OCI-LY7 (cell line): ENCODE results near the gene CAP2. TPM values are rescaled to one million over a fixed set of nuclear protein-coding genes. Genes with fewer than 3 reads are reported as not detected.

Experiments used
- BruUV-seq: library from RNA; stranded (reverse); fragments of 400-500 nt; replicated peaks from 2 replicates; lab custom pipeline; 2021; lab: Mats Ljungman, UMichigan
- CTCF ChIA-PET: fragments of 300-600 bp; sonication (Branson Sonifier 250); formaldehyde crosslinking; loops from one replicate; lab custom pipeline; 2022; ENCODE audit warnings: antibody characterized with exemption; ENCODE audit not compliant: unreplicated experiment; lab: Charles Lee
- POLR2A ChIA-PET: fragments of 300-600 bp; sonication (Branson Sonifier 250); formaldehyde crosslinking; loops from one replicate; lab custom pipeline; 2022; ENCODE audit warnings: antibody characterized with exemption; lab: Charles Lee
- DNase-seq: peaks from one replicate; pipeline ENCODE4 v3.0.0-alpha.2; 2015; ENCODE audit warnings: low spot score
- H2AFZ ChIP-seq: fragments of 200-600 bp; sonication (generic), shearing (Covaris generic); 2 replicates; pipeline ENCODE4 v1.6.1; 2014; ENCODE audit warnings: mild to moderate bottlenecking, antibody characterized with exemption, low read length, moderate library complexity
- H3K27ac ChIP-seq: fragments of 200-600 bp; sonication (generic); 2 replicates; pipeline ENCODE4 v1.5.1; 2014; ENCODE audit warnings: mixed run types, low read depth, mild to moderate bottlenecking, moderate library complexity, low read length, inconsistent platforms; ENCODE audit not compliant: poor library complexity, severe bottlenecking
- H3K36me3 ChIP-seq: fragments of 200-600 bp; sonication (generic); 2 replicates; pipeline ENCODE4 v1.6.1; 2014; ENCODE audit warnings: mild to moderate bottlenecking, antibody characterized with exemption, low read length, moderate library complexity, mixed read lengths; ENCODE audit not compliant: insufficient read depth
- H3K4me1 ChIP-seq: fragments of 200-600 bp; sonication (generic); 2 replicates; pipeline ENCODE4 v1.5.1; 2014; ENCODE audit warnings: mild to moderate bottlenecking, low read length; ENCODE audit not compliant: insufficient read depth, poor library complexity, severe bottlenecking
- H3K4me2 ChIP-seq: fragments of 200-600 bp; sonication (generic); 2 replicates; pipeline ENCODE4 v1.6.1; 2014; ENCODE audit warnings: mild to moderate bottlenecking, low read length
- H3K4me3 ChIP-seq: fragments of 200-600 bp; sonication (generic); 2 replicates; pipeline ENCODE4 v1.5.1; 2014; ENCODE audit warnings: mild to moderate bottlenecking, low read depth, low read length; ENCODE audit not compliant: poor library complexity, severe bottlenecking
- H3K79me2 ChIP-seq: fragments of 200-600 bp; sonication (generic); 2 replicates; pipeline ENCODE4 v1.6.1; 2016; ENCODE audit warnings: low read depth, mild to moderate bottlenecking, low read length, moderate library complexity, mixed read lengths; ENCODE audit not compliant: insufficient read depth
- H3K9me2 ChIP-seq: fragments of 200-600 bp; sonication (generic); 2 replicates; pipeline ENCODE4 v1.6.1; 2016; ENCODE audit warnings: mild to moderate bottlenecking, low read length, mixed read lengths; ENCODE audit not compliant: insufficient read depth
- H3K9me3 ChIP-seq: fragments of 200-600 bp; sonication (generic); 2 replicates; pipeline ENCODE4 v1.6.1; 2014; ENCODE audit warnings: mild to moderate bottlenecking, mixed run types, low read length, mixed read lengths
- H4K20me1 ChIP-seq: fragments of 200-600 bp; sonication (generic); 2 replicates; pipeline ENCODE4 v1.6.1; 2014; ENCODE audit warnings: mild to moderate bottlenecking, antibody characterized with exemption, low read length, moderate library complexity, mixed read lengths; ENCODE audit not compliant: insufficient read depth
- CTCF ChIP-seq: fragments of 200-600 bp; sonication (generic); conservative IDR thresholded peaks from 2 replicates; pipeline ENCODE4 v1.5.1; 2014; ENCODE audit warnings: mild to moderate bottlenecking, antibody characterized with exemption, low read length, moderate library complexity, mixed read lengths
- EZH2phosphoT487 ChIP-seq: fragments of 200-600 bp; sonication (generic); IDR thresholded peaks from 2 replicates; pipeline ENCODE4 v1.6.1; 2018; ENCODE audit warnings: low read depth, borderline replicate concordance, mild to moderate bottlenecking, mixed run types, antibody characterized with exemption, low read length, moderate library complexity, mixed read lengths
- intact Hi-C: fragments of 100-400 bp; cut with micrococcal nuclease; formaldehyde crosslinking; loops from one replicate; pipeline ENCODE4 v1.10.0; 2022; ENCODE audit not compliant: unreplicated experiment
- total RNA-seq, 2 experiments: library from RNA; depleted of rRNA in 1 of 2; stranded (reverse); fragments of >200 nt in 1 of 2; shearing (Covaris generic) in 1 of 2; gene quantifications; 2 replicates each; pipeline ENCODE4 v1.2.3, GENCODE V29; 2014 to 2022

The CAP2 gene
- total RNA-seq, 2 experiments from 2014 or later, result not detected

GRCh38 chr6:17476511-17476910, 83.1 kb downstream of the CAP2 start:
- no peak overlapping the region for H2AFZ ChIP-seq
- no peaks in the 10 kb centered on the region for H3K9me3 ChIP-seq
- no peak overlapping the region for H3K4me2 ChIP-seq
- no peak for TF ChIP-seq EZH2phosphoT487
- no peak for TF ChIP-seq CTCF
- no peak overlapping the region for H3K27ac ChIP-seq
- H3K4me3 ChIP-seq, result no peak overlapping the region
- intact Hi-C loops, result no loop called here
- ChIA-PET POLR2A (interaction anchor here (0.6 kb wide), 1 partner anchor 378 kb away, joined by 5 read pairs; no protein-coding TSS in a partner anchor), CTCF (no interaction called here)
- DNase-seq, result no peak
- H3K36me3 ChIP-seq, result no peaks in the 10 kb centered on the region
- no peaks in the 10 kb centered on the region for H3K9me2 ChIP-seq
- no peaks in the 10 kb centered on the region for H3K79me2 ChIP-seq
- no peaks in the 10 kb centered on the region for H4K20me1 ChIP-seq
- no TSS peak for BruUV-seq
- H3K4me1 ChIP-seq, result no peaks in the 10 kb centered on the region

- CTCF ChIA-PET, result no interaction called here
- no TSS peak for BruUV-seq
- H3K27ac ChIP-seq, result no peak overlapping the region
- no peak for TF ChIP-seq EZH2phosphoT487
- no peak for TF ChIP-seq CTCF
- no peak overlapping the region for H3K4me3 ChIP-seq
- no peaks in the 10 kb centered on the region for H3K4me1 ChIP-seq
- no peaks in the 10 kb centered on the region for H3K36me3 ChIP-seq
- H2AFZ ChIP-seq, result no peak overlapping the region
- no peak overlapping the region for H3K4me2 ChIP-seq
- H3K9me3 ChIP-seq, result no peaks in the 10 kb centered on the region
- H3K9me2 ChIP-seq, result no peaks in the 10 kb centered on the region
- H4K20me1 ChIP-seq, result no peaks in the 10 kb centered on the region
- no peaks in the 10 kb centered on the region for H3K79me2 ChIP-seq
- DNase-seq, result no peak
- intact Hi-C loops, result no loop called here
- POLR2A ChIA-PET, result interaction anchor here (0.6 kb wide), 1 partner anchor 379 kb away, joined by 5 read pairs; no protein-coding TSS in a partner anchor
Measured at GRCh38 chr6:17477356-17477755, 84.0 kb downstream of the CAP2 start.

GRCh38 chr6:17478223-17478907, 85.0 kb downstream of the CAP2 start:
- no TSS peak for BruUV-seq
- intact Hi-C loops, result no loop called here
- H3K9me2 ChIP-seq, result no peaks in the 10 kb centered on the region
- DNase-seq, result no peak
- no peaks in the 10 kb centered on the region for H3K36me3 ChIP-seq
- H3K9me3 ChIP-seq, result no peaks in the 10 kb centered on the region
- no peak overlapping the region for H2AFZ ChIP-seq
- ChIA-PET POLR2A (no interaction called here), CTCF (no interaction called here)
- H3K4me2 ChIP-seq, result no peak overlapping the region
- H4K20me1 ChIP-seq, result no peaks in the 10 kb centered on the region
- no peaks in the 10 kb centered on the region for H3K4me1 ChIP-seq
- no peaks in the 10 kb centered on the region for H3K79me2 ChIP-seq
- TF ChIP-seq EZH2phosphoT487 (no peak), CTCF (no peak)
- H3K4me3 ChIP-seq, result no peak overlapping the region
- H3K27ac ChIP-seq, result no peak overlapping the region
